HepG2 (cell line): ENCODE measurements around the gene TRAK1. TPM values are rescaled to one million over a fixed set of nuclear protein-coding genes. Genes with fewer than 3 reads are reported as not detected.

ENCODE experiments used
- BCL6 ChIP-seq: IDR thresholded peaks from 2 replicates; pipeline ENCODE4 v1.6.1; 2016; ENCODE audit warnings: missing genetic modification reagents, missing compliant biosample characterization
- FOXP4 ChIP-seq: sonication (generic); formaldehyde crosslinking; IDR thresholded peaks from 2 replicates; pipeline ENCODE4 v1.4.0; 2020; ENCODE audit warnings: missing genetic modification reagents
- HCFC1 ChIP-seq: fragments of 150-350 bp; IDR thresholded peaks from 2 replicates; pipeline ENCODE4 v1.6.1; 2014; ENCODE audit warnings: low read depth, low read length
- HIC2 ChIP-seq: sonication (generic); formaldehyde crosslinking; IDR thresholded peaks from 2 replicates; pipeline ENCODE4 v1.9.0; 2022; ENCODE audit warnings: low read depth, missing genetic modification reagents
- HOMEZ ChIP-seq: IDR thresholded peaks from 2 replicates; pipeline ENCODE4 v1.6.1; 2016; ENCODE audit warnings: low read depth
- NFRKB ChIP-seq: fragments of 450-650 bp; IDR thresholded peaks from 2 replicates; pipeline ENCODE4 v1.6.1; 2017
- PAXIP1 ChIP-seq: sonication (generic); formaldehyde crosslinking; conservative IDR thresholded peaks from 2 replicates; pipeline ENCODE4 v1.4.0; 2020; ENCODE audit warnings: mild to moderate bottlenecking, missing genetic modification reagents, moderate library complexity
- REPIN1 ChIP-seq: sonication (generic); formaldehyde crosslinking; IDR thresholded peaks from 2 replicates; pipeline ENCODE4 v1.8.0; 2022; ENCODE audit warnings: missing genetic modification reagents, low read depth, mild to moderate bottlenecking, borderline replicate concordance
- SKIL ChIP-seq: sonication (generic); formaldehyde crosslinking; IDR thresholded peaks from 2 replicates; pipeline ENCODE4 v1.8.0; 2022; ENCODE audit warnings: missing genetic modification reagents, mild to moderate bottlenecking, moderate library complexity, borderline replicate concordance
- SOX13 ChIP-seq, 3 experiments: fragments of 450-650 bp in 1 of 3; sonication (generic) in 1 of 3; formaldehyde crosslinking in 1 of 3; IDR thresholded peaks in 2 of 3; conservative IDR thresholded peaks in 1 of 3; 2 replicates each; pipeline versions ENCODE4 v1.5.0 to v1.6.1; 2016 to 2020; ENCODE audit warnings: antibody characterized with exemption in 1 of 3, mild to moderate bottlenecking in 1 of 3, missing compliant biosample characterization in 1 of 3, missing genetic modification reagents in 1 of 3, moderate library complexity in 1 of 3
- ZBTB14 ChIP-seq: sonication (generic); formaldehyde crosslinking; IDR thresholded peaks from 2 replicates; pipeline ENCODE4 v1.4.0; 2020; ENCODE audit warnings: missing genetic modification reagents
- ZNF20 ChIP-seq: sonication (generic); formaldehyde crosslinking; IDR thresholded peaks from 2 replicates; pipeline ENCODE4 v1.4.0; 2020; ENCODE audit warnings: mild to moderate bottlenecking, moderate library complexity, missing genetic modification reagents
- ZNF274 ChIP-seq: sonication (generic); formaldehyde crosslinking; IDR thresholded peaks from 2 replicates; pipeline ENCODE4 v1.5.1; 2020; ENCODE audit warnings: mild to moderate bottlenecking, missing genetic modification reagents
- ZNF530 ChIP-seq: sonication (generic); formaldehyde crosslinking; IDR thresholded peaks from 2 replicates; pipeline ENCODE4 v1.5.0; 2020; ENCODE audit warnings: low read depth, mild to moderate bottlenecking, missing genetic modification reagents
- ZNF746 ChIP-seq: sonication (generic); formaldehyde crosslinking; IDR thresholded peaks from 2 replicates; pipeline ENCODE4 v1.8.0; 2022; ENCODE audit warnings: mild to moderate bottlenecking, missing genetic modification reagents
- polyA plus RNA-seq, 8 experiments: library from polyadenylated mRNA; depleted of rRNA in 3 of 8; stranded (reverse) in 7 of 8; unstranded in 1 of 8; fragments of >200 nt; fragmentation: Illumina TruSeq in 4 of 8; extraction: Trizol in 4 of 8; gene quantifications; 2 replicates each; pipeline versions ENCODE4 v1.2.1 to v1.2.3, GENCODE V29; 2011 to 2016; ENCODE audit warnings: low read depth in 4 of 8, missing spikeins in 1 of 8, mixed read lengths in 1 of 8; ENCODE audit not compliant: insufficient read depth in 1 of 8
- total RNA-seq, 5 experiments: library from RNA; depleted of rRNA; stranded (reverse); fragments of >200 nt; fragmentation: Illumina TruSeq; extraction: Trizol; gene quantifications; 2 replicates each; pipeline ENCODE4 v1.2.3, GENCODE V29; 2016; ENCODE audit warnings: low read depth in 1 of 5

TRAK1 gene
- total and polyA plus RNA-seq, 2 of the 13 experiments (the other 11 are each of a cell fraction or from before 2014, with no cell fraction given) = 20.5 to 46.6 TPM

- TF ChIP-seq HIC2 (CRISPR knock-in tag) = no peak
- TF ChIP-seq ZNF746 (CRISPR knock-in tag) = peak; percentile 66; the same call in 1 of the 2 replicates
- TF ChIP-seq FOXP4 (CRISPR knock-in tag) = peak; percentile 28; the same call in 1 of the 2 replicates
- no peak for TF ChIP-seq ZNF530 (CRISPR knock-in tag)
- no peak for TF ChIP-seq REPIN1 (CRISPR knock-in tag)
- peak; percentile 50; the same call in 1 of the 2 replicates for TF ChIP-seq SKIL (CRISPR knock-in tag)
- 0 out of 2 replicates have a peak, but pooled peaks have one; percentile 29 for TF ChIP-seq HOMEZ (CRISPR knock-in tag)
- TF ChIP-seq BCL6 (CRISPR knock-in tag) = peak; percentile 87
- TF ChIP-seq PAXIP1 (CRISPR knock-in tag) = 0 out of 2 replicates have a peak, but pooled peaks have one; percentile 28
- TF ChIP-seq SOX13 (IDR thresholded peaks at IDR 0.05) = peak; percentile 66; the same call in 1 of the 2 replicates
- TF ChIP-seq SOX13 (CRISPR knock-in tag; conservative IDR thresholded peaks at IDR 0.05 in 1 of 2, IDR thresholded peaks at IDR 0.05 in 1 of 2) = peak in 1 of 2 experiments; percentile 90; a peak in 2 of 4 replicates
- no peak for TF ChIP-seq ZNF20 (CRISPR knock-in tag)
- no peak for TF ChIP-seq ZBTB14 (CRISPR knock-in tag)
- no peak for TF ChIP-seq NFRKB
- no peak for TF ChIP-seq ZNF274 (CRISPR knock-in tag)
- no peak for TF ChIP-seq HCFC1
These were observed 47.9 kb upstream of the TRAK1 start (continued) for GRCh38 chr3:42043099-42043813.
